H1 (cell line): ENCODE measurements around the gene SLC22A23.

Experiments
- CBX5 ChIP-seq: fragments of 300-800, 300-1000 bp; sonication (generic); IDR thresholded peaks from 2 replicates; pipeline ENCODE4 v1.7.1; 2016; ENCODE audit warnings: antibody characterized with exemption, low read length, low read depth
- CEBPB ChIP-seq: IDR thresholded peaks from 2 replicates; pipeline ENCODE4 v1.6.1; 2012; ENCODE audit warnings: low read depth, low read length
- CTCF ChIP-seq, 3 experiments: IDR thresholded peaks; 1 replicate in 2 of 3; 2 replicates in 1 of 3; pipeline versions ENCODE4 v1.5.1 to v1.6.1; 2011; ENCODE audit warnings: low read length in 3 of 3, mild to moderate bottlenecking in 3 of 3, inconsistent platforms in 2 of 3, low read depth in 1 of 3, moderate library complexity in 1 of 3; ENCODE audit not compliant: insufficient read depth in 1 of 3; ENCODE audit errors: control extremely low read depth in 1 of 3
- EZH2 ChIP-seq: fragments of 200-600 bp; sonication (generic); IDR thresholded peaks from 2 replicates; pipeline ENCODE4 v1.7.1; 2012; ENCODE audit warnings: low read depth, mild to moderate bottlenecking, moderate library complexity, low read length, inconsistent platforms; ENCODE audit not compliant: severe bottlenecking
- RAD21 ChIP-seq, 2 experiments: IDR thresholded peaks in 1 of 2; conservative IDR thresholded peaks in 1 of 2; 2 replicates each; pipeline ENCODE4 v1.6.1; 2011; ENCODE audit warnings: low read depth in 2 of 2, low read length in 2 of 2, improper control_type of control experiment in 1 of 2, inconsistent platforms in 1 of 2, mild to moderate bottlenecking in 1 of 2, moderate library complexity in 1 of 2
- SP4 ChIP-seq: IDR thresholded peaks from 2 replicates; pipeline ENCODE4 v1.6.1; 2012; ENCODE audit warnings: low read length, inconsistent platforms
- TAF1 ChIP-seq: IDR thresholded peaks from 2 replicates; pipeline ENCODE4 v1.6.1; 2011; ENCODE audit warnings: mild to moderate bottlenecking, low read depth, low read length

DNA sequence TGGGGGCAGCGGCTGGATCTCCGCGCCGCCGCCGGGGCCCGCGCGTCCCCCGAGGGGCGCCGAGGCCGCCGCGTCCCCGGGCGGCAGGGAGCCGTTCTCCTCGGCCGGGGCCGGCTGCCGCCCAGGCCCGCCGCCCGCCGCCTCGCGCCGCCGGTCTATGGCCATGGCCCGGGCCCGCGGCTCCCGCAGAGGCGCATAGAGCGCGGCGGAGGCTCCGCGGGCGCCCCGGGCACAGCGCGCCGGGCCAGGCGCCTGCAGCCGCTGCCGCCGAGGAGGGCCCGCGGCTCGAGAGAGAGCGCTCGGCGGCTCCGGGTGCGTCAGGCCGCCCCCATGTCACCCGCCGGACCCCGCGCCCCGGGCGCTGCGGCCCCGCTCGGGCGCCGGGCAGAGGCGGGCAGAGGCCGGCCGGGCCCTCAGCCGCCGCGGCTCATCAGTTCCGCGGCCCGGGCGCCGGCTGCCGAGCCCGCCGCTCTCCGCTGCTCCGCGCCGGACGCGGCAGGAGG is 404 bp downstream of the SLC22A23 start:
- TF ChIP-seq CTCF (IDR thresholded peaks at IDR 0.05; ENCODE audit: control extremely low read depth in 1 of 3, insufficient read depth in 1 of 3, low read depth in 1 of 3, low read length in 3 of 3) (no peak), TAF1 (no peak), CEBPB (no peak), CBX5 (no peak), EZH2 (no peak), RAD21 (IDR thresholded peaks at IDR 0.05 in 1 of 2, conservative IDR thresholded peaks at IDR 0.05 in 1 of 2; ENCODE audit: low read depth in 2 of 2, low read length in 2 of 2) (no peak), SP4 (no peak)
